Neural crest cell (in vitro differentiated cells): ENCODE results near the gene DOCK4. TPM values are rescaled to one million over a fixed set of nuclear protein-coding genes. Genes with fewer than 3 reads are reported as not detected.

Experiments
- DNase-seq: peaks from one replicate; pipeline ENCODE4 v3.0.0; 2021; ENCODE audit warnings: low read depth, mixed read lengths, low spot score
- H3K27ac Mint-ChIP-seq: one replicate; pipeline ENCODE4 v1.8.0; 2021; ENCODE audit warnings: mild to moderate bottlenecking, mixed read lengths; ENCODE audit not compliant: unreplicated experiment
- H3K27me3 Mint-ChIP-seq: 2 replicates; pipeline ENCODE4 v1.8.0; 2021; ENCODE audit warnings: low read depth, mild to moderate bottlenecking, mixed read lengths
- H3K36me3 Mint-ChIP-seq: 2 replicates; pipeline ENCODE4 v1.8.0; 2021; ENCODE audit warnings: low read depth, mild to moderate bottlenecking, mixed read lengths
- H3K4me1 Mint-ChIP-seq: 2 replicates; pipeline ENCODE4 v1.8.0; 2021; ENCODE audit warnings: mixed read lengths
- H3K4me3 Mint-ChIP-seq: one replicate; pipeline ENCODE4 v1.8.0; 2021; ENCODE audit warnings: mild to moderate bottlenecking, mixed read lengths
- H3K9me3 Mint-ChIP-seq: 2 replicates; pipeline ENCODE4 v1.8.0; 2021; ENCODE audit warnings: mixed read lengths
- CTCF ChIP-seq: fragments of 200-600 bp; sonication (generic); conservative IDR thresholded peaks from 2 replicates; pipeline ENCODE4 v1.5.0; 2021; ENCODE audit warnings: antibody characterized with exemption, mild to moderate bottlenecking
- total RNA-seq: library from RNA; stranded (reverse); gene quantifications from 2 replicates; pipeline ENCODE4 v1.2.1, GENCODE V29; 2021

DOCK4 gene
- total RNA-seq, 1 donor from 2014 or later = 15.3 TPM

- Mint-ChIP-seq H3K27ac (no peak overlapping the region), H3K9me3 (no peaks in the 10 kb centered on the region), H3K4me3 (no peak overlapping the region), H3K27me3 (no peaks in the 10 kb centered on the region), H3K4me1 (peaks cover 15% of the 10 kb centered on the region), H3K36me3 (peaks cover 7% of the 10 kb centered on the region)
- TF ChIP-seq CTCF = no peak
- DNase-seq = no peak
Measured at GRCh38 chr7:111873963-111874690, 332.1 kb downstream of the DOCK4 start.

- H3K27me3 Mint-ChIP-seq = no peaks in the 10 kb centered on the region
- no peaks in the 10 kb centered on the region for H3K9me3 Mint-ChIP-seq
- peaks cover 7% of the 10 kb centered on the region for H3K36me3 Mint-ChIP-seq
- no peak overlapping the region for H3K4me3 Mint-ChIP-seq
- H3K27ac Mint-ChIP-seq = no peak overlapping the region
- H3K4me1 Mint-ChIP-seq = peaks cover 15% of the 10 kb centered on the region
- no peak for TF ChIP-seq CTCF
- no peak for DNase-seq
Measured at GRCh38 chr7:111873326-111873646, 332.9 kb downstream of the DOCK4 start.

GRCh38 chr7:111872450-111873325 is 333.5 kb downstream of the DOCK4 start:
- H3K4me1 Mint-ChIP-seq = peaks cover 15% of the 10 kb centered on the region
- no peak for TF ChIP-seq CTCF
- H3K4me3 Mint-ChIP-seq = no peak overlapping the region
- no peaks in the 10 kb centered on the region for H3K27me3 Mint-ChIP-seq
- H3K36me3 Mint-ChIP-seq = peaks cover 5% of the 10 kb centered on the region
- H3K9me3 Mint-ChIP-seq = no peaks in the 10 kb centered on the region
- DNase-seq = no peak
- H3K27ac Mint-ChIP-seq = no peak overlapping the region

- no peak for TF ChIP-seq CTCF
- peaks cover 15% of the 10 kb centered on the region for H3K4me1 Mint-ChIP-seq
- H3K4me3 Mint-ChIP-seq = no peak overlapping the region
- DNase-seq = no peak
- H3K27ac Mint-ChIP-seq = no peak overlapping the region
- peaks cover 2% of the 10 kb centered on the region for H3K36me3 Mint-ChIP-seq
- no peaks in the 10 kb centered on the region for H3K27me3 Mint-ChIP-seq
- no peaks in the 10 kb centered on the region for H3K9me3 Mint-ChIP-seq
Measured at GRCh38 chr7:111871283-111871682, 334.9 kb downstream of the DOCK4 start.

- Mint-ChIP-seq H3K27ac (no peak overlapping the region), H3K4me1 (peaks cover 15% of the 10 kb centered on the region)
Measured at GRCh38 chr7:111869280-111869679, 336.9 kb downstream of the DOCK4 start.

More at GRCh38 chr7:111869280-111869679, 336.9 kb downstream of the DOCK4 start:
- no peak overlapping the region for H3K4me3 Mint-ChIP-seq
- no peaks in the 10 kb centered on the region for H3K9me3 Mint-ChIP-seq
- no peak for TF ChIP-seq CTCF
- no peaks in the 10 kb centered on the region for H3K27me3 Mint-ChIP-seq
- peaks cover 5% of the 10 kb centered on the region for H3K36me3 Mint-ChIP-seq
- DNase-seq = no peak
